Measurements from ENCODE around the gene BRINP3.

- TF ChIP-seq POLR2A (IDR thresholded peaks at IDR 0.05; ENCODE audit: extremely low read depth, insufficient read length) (no peak), MYC (IDR thresholded peaks at IDR 0.05; ENCODE audit: low read depth, low read length) (no peak)
These were observed 25.3 kb downstream of the BRINP3 start for GRCh38 chr1:190452272-190452848.
